Globus pallidus (tissue), 1 donor: ENCODE data around the gene ANKRD44.
A peak's percentile ranks its signal among the peaks of the same experiment; 100 is the strongest.

Source experiments
- DNase-seq: peaks from one replicate; pipeline ENCODE4 v3.0.0-alpha.2; 2015; ENCODE audit warnings: low spot score

Gene ANKRD44

DNA sequence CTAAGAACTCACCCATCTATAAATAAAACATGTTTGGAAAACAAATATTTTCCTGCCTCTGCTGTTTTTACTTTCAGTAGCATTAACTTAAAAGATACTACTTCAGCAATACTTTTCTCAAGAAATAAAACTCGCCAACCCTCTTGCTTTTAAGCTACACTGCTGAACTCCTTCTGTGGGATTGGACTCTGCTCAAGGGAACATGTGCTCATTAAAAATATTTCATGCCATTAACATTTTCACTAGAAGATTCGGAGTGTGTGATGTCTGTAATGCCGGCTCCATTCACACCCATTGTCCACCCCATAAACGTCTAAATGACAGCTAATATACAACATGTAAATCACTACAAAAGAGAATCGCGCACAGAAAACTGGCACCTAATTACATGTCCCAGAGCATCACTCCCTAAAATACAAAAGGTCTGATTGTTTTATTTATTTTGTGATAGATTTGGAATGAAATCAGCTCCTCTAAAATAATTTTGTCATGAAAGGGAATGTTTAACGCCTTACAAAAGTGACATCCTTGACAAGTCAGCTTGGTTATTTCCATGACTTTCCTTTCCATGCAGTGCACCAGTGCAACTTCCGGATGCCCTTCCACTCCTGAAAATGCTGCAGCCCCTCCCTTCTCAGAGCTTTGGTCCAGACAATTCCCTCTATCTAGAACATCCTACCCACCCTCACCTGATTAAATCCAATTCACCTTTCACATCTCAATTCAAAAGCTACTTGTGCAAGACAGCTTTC is 73.1 kb downstream of the ANKRD44 start:
- peak; percentile 47 for DNase-seq

DNA sequence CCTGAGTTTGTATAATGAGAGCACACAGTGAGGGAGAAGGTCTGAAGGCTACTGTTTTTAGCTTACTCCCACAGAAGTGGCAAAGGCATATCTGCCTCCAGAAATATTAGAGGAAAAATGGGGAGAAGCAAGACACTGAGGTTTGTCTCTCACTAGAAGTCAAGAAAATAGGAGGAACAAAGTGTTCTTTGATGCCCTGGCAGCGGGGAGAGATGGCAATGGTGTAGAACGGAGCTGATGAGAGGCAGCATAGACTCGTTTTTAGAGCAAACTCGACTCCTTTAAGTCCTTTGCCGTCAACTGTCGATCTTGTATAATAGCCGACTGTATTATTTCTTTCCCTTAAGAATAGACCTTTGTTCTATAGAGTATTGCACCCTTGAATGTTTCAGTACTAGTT is 73.8 kb downstream of the ANKRD44 start:
- peak; percentile 76 for DNase-seq

DNA sequence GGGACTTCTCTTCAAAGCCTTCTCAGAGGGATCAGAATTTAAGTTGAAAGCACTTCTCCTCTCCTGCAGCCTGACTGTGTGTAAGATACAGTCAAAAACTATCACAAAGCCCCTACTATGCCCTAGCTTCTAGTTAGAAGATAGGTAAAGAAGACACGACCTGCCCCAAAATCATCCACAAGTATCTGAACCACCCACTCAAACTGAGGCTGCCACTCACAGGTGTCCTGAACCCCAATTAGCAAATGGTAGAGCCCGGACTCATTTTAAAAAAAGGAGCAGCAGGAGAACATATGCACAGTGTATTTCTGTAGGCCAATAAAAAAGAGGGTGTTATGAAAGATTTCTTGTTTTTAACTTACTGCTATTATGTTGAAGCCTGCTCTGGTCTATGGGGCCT is 74.4 kb downstream of the ANKRD44 start:
- DNase-seq, result no peak

DNA sequence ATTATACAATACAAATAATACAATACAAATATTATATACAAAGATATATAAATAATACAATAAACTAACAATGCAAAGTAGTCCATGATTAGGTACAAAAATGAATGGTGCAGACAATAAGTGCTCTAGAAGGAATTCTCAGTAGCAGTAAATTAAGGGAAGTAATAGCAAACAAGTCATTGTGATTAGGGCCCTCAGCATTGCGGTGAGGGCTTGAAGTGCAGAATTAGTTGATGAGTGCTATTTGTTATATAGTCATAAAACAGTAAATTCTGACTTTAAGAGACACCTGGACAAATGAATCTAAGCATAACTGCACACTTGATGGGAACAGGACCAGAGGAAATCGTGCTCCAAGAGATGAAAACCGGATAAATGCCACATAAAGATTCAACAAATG is 74.9 kb downstream of the ANKRD44 start:
- no peak for DNase-seq

DNA sequence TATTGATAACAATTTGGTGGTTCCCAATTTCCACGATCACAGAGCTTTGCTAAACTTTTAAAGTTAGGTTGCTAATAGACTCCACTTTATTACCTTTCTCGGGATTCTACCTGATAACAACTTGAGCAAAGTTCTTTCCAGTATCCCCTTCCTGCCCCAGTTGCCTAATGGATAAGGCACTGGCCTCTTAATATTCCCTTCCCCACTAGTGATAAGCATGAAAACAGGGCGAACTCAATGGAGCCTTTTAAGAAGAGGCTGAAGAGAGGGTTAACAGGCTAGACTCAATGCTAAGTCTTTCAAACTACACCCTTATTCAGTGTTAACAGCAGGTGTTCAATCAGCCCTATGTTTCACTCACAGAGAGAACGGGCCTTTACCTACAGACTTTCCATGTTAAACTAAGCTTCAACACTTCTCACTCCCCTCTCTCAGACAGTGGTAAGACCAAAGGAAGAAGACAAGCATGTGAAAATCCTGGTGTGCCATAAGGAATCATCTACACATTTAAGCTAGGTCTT is 75.8 kb downstream of the ANKRD44 start:
- no peak for DNase-seq

DNA sequence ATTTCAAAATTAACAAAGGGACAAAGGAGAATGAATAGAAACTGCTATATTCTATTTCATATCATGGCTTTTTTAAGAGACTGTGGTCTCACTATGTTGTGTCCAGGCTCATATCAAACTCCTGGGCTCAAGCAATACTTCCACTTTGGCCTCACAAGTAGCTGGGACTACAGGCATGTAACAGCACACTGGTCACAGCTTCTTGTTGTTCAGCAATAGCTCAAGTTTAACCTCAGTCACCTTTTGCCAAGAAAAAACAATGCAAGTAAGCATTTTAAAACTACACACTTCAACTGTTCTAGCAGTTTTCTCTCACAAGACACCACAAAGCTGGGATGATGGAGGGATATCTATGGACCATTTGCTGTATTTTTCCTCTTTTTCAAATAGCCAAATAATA is 77.1 kb downstream of the ANKRD44 start:
- no peak for DNase-seq

DNA sequence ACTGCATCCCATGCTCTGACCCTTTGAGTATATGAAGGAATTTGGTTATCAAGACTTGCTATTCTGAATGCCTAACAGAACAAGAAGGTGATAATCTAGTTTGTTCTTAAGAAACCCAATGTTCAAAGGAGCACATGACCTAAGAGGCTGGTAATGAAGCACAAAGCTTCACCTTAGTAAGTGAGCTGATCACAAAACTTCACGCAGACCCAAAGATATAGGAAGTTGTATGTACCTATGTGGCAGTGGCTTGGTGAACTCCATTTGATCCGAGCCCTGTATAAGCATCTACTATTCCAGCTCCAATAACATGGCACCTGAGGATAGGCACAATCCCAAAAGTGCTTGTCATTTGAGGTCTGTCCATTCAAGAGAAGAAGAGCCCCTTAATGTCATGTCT is 78.6 kb downstream of the ANKRD44 start:
- DNase-seq, result no peak

DNA sequence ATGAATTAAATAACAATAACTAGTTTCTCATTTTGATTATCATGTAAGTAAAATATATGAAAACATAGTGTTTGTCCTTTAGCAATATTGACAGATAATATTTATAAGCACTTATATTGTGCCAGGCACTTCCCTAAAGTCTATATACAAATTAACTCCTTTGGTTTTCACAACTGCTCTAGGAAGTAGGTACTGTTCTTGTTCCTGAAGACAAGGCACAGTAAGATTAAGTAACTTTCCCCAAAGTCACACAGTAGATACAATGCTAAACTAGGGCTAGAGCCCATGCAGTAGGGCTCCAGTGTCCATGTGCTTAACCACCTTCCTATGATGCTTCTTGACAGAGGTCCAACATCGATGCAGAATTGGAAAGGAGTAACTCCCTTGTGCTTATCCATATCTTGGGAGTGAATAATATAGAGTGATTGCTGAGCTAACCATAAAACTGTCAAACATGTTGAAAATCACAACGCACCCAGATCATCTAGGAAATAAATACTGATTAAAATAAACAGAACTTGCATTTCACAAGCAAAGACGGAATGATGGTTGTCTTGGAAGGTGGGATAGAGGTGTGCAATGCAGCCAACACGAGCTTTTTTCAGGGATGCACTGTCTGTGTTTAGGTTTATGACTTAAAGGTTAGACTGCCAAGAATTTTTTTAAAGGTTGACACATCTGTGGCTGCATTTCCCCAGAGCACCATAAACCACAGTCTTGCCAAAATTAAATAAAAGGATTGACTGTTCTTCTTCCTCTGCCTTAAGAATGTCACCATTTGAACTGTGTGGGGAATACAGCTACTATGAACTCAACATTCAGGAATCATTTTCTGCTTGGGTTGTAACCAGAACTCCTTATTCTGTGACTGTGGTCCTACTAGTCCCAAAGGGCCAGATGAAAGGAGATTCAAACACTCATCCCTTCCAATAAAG is 80.8 kb downstream of the ANKRD44 start:
- DNase-seq, result no peak

DNA sequence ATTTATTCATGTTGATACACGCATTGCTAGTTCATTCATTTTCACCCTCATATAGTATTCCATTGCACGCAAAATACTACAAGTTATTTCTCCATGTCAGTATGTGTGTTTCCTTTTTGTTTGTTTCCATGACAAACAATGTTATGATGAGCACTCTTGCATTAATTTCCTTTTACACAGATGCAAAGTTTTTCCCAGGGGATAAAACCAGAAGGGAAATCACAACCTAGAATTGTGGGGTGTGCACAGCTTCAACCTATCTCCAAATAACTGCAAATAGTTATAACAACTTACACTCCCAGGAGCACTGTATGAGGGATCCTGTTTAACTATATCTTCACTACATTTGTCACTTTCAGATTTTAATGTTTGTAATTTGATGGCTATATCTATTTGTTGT is 87.1 kb downstream of the ANKRD44 start:
- no peak for DNase-seq

DNA sequence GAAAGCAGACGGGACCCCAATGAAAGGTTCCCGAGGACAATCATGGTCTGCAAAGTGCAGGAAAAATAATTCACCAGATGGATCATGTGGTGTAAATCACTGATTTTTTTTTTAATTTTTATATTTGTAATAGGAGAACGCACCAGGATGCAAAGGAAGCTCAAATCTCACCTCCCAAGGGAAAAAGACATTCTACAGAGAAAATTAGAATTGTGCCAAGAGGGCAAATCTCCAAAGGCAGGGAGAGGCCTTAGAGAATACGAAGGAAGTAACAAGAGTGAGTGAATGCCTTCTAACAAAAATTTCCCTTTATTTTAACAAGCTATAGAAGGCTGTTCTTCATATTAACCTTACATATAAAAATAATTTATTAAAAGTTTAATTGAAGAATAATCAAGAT is 90.9 kb downstream of the ANKRD44 start:
- DNase-seq, result no peak

DNA sequence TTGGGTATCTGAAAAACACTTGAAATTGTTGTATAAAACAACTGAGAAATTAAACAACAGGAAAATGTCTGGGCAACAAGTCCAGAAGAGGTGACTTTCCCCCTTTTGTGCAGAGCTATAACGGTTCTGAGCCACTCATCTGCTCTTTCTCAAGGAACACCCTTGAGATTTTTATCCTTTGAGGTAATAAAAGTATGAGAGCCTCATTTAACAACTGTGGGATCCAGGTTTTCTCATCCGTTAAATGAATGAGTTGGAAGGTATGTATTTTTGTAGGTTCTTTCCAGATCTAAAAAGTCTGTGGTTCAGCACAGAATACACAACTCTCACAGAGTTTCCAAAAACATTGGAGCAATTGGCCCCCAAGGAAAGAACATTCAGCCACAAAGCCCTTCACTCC is 93.0 kb downstream of the ANKRD44 start:
- no peak for DNase-seq

DNA sequence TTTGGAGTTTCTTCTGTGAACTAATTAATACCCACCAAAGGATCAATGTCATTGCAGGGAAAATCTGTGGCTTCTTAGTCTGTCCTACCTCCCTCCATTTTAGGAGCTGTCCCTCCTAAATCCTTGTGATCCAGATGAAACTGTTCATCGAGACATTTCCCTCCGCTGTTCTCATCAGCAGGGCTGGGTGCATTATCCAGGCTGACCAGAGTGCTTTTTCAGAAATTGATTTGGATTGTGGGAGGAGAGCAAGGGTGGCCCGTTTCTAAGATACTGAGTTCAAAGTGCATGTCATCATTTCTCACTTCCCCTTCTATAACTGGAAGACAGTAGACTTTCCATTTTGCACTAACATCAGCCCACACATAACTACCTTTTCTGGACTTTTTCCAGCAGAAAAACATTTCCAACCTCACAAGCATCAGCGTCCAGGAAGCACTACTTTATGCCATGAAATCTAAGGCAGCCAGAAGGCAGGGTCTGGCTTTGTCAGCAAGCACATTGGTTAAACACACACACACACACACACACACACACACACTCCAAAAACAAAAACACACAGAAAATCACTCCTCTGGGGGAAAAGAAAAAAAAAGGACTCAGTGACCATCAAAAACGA is 94.1 kb downstream of the ANKRD44 start:
- no peak for DNase-seq

DNA sequence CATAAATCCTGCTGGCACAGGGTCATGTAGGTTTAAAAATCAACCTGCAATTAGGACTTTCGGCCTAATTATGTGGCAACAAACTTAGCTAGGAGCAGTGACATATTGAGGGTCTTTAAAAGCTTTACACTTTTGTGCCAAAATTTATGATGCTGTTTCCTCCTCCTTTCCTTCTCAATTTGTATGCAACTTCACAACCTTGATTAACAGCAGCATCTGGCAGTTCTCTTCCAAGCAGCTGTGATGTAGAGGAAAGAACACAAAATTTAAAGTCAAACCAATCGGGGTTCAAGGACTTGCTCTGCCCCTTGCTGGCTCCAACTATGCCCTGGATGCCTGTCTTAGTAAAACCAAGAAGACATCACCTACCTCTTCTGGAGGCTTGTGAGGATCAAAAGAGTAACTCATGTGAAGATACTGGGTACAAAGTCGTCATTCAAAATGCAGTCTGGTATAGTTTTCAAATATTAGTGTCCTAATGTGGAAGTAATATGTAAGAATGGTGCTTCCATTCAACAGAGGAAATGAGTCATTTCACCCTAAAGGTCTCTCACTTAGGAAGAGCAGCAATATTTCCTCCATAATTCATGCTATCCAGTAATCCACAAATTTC is 94.7 kb downstream of the ANKRD44 start:
- DNase-seq, result no peak

DNA sequence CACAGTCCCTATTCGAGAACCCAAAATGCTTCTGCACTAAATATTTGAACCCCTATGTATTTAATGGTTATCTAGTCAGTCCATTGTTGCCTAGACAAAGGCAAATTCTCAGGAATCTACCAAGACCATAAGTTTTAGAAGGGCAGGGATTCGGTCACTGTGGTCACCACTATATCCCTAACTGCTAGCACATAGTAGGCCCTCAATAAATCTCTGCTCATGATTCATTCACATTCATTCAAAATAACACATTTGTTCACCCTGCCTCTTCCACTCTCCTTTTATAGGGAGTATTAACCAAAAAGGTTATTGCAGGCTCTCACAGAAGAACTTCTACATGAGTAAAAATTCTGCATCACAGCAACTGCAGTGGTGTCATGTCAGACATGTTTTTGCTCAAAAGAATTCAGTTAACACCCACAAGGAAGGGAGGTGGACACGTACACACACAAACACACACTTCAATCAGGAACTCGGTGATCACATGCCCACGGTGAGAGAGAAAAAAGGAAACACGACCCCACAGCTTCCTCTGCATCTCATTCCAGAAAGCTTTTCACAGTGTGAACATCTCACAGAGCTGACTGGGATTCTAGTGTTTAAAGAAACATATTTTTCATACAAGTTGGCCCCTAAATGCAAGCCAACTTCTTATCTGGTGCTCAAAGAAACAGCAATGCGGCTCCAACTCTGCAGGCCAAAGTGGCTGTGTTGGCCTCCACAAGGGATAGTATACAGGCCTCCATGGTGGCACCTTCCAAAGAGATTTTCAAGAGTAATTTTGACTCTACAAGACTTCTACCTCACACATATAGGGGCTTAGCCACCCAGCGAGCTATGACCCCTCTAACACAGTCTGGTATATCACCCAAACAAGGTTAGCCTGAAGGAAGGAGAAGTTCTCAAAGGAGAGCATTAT is 98.0 kb downstream of the ANKRD44 start:
- DNase-seq, result peak; percentile 37

DNA sequence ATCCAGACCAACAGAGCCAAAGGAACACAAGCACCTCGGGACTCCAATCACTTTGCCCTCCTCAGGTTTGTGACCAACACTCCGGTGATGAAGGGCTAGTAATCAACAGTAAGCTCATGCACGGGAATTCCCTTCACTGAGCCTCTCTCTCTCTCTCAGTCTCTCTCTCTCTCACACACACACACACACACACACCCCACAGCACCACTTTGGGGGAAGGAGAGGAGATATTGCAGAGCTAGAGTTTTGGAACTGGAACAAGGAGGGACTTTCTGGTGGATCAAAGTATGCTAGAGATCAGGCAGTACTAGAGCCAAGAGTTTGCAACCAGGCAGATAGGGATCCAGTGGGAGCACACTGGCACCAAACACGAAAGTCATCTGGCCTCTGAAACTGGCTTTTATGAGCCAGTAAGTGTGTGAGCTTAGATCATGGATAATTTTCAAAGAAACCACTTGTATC is 98.7 kb downstream of the ANKRD44 start:
- no peak for DNase-seq

DNA sequence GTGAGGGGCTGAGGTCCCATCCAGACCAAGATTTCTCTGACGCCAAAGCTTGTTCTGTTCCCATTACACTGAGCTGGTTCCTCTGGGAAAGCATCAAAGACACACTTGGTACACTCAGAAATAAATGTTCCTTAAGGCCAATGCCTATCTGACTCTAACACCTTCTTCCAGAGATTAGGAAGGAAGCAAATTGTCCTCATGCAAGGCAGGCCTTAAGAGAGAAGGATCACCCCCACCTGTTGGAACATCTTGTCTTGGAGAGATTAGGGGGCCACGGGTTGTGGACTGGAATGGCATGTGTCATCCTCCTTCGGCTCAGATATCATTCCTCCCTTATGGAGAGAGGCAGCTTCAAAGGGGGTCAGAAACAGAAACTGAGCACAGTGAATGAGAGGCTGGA is 100.2 kb downstream of the ANKRD44 start:
- DNase-seq, result no peak

DNA sequence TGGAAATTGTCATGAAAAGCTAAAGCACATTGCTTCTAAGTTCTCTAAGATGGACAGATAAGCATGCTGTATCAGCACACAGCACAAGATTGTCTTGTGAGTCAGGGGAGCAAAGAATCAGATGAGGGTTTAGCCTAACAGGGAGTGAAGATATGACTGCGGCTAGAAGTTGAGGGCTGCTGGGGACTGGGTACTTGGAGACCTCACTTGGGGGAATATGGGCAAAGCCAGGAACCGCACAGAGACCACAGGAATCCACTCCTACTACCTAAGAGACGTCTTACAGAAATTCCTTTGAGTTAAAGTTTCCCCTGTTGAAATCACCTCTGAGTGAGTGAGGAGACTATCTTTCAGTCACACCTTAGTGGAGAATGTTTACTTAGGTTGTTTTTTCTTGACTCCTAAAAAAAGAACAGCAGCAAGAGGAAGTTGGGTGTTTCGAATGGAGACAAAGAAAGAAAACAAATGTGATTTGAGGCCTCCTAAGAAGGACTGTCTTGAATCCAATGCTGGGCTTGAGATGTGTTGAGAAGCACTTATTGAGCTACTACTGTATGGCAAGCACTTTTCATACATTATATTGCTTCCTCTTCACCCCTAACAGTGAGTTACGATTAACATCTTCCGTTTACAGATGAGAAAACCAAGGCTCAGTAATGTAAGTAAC is 100.7 kb downstream of the ANKRD44 start:
- DNase-seq, result no peak

DNA sequence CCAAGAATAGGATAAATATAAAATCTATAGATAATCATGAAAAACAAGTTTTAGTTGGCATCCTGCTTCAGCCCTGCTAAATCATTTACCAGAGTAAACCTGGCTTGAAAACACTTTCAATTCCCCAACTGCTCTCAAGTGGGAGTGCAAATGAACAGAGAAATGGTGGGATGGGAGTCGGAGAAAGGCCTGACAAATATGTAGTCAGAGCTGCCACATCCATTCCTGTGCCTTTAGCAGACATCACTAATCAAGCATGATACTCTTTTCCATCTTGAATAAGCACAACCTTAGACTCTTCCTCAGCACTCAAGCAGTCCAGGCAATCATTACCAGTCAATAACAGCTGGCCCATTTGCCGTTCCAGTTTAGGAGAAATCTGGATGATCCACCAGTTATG is 101.3 kb downstream of the ANKRD44 start:
- no peak for DNase-seq

DNA sequence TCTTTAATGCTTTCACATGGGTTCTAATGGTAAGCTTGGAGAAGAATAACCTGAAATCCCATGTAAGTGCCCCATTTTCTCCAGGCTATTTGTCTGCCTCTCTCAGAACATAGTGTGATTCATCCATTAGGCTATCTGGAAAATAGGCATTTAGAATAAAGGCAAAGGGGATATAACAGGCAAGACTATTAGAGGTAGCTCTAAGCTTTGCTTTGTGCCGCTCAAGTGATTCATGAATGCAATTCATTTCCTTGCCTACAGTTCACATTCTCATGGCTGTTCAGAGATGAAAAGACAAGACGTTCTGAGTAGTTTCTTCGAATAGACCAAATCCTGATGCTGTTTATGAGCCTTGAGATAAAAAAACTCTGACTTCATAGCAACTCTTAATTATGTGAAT is 101.7 kb downstream of the ANKRD44 start:
- DNase-seq, result no peak

DNA sequence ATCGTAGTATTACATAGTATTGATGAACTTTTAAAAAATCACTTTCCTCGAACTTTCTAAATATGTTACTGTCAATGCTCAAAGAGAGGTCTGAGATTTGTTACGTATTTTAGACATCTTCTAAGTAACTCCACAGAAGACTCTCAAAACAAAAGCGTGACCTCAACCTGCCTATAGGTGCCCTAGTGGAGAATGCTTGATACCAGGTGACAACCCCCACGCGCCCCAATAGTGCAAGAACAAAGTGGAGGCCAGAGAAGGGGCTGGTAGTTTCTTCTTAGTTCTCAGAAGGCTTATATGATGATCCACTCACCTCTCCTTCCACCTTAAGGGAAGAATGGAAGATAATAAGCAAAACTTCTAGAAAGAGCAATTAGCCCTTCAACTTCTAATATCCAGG is 102.6 kb downstream of the ANKRD44 start:
- DNase-seq, result no peak
